ENCODE data around the gene MUC5AC.
"Not testable (repeated sequence)": the region's sequence is repeated elsewhere in the genome, so short reads cannot be mapped to it uniquely, and the experiment has no call there.

MUC5AC gene

GRCh38 chr11:1157645-1158591 is at the start of gene MUC5AC:
Gene MUC5AC (plus strand): TSS chr11:1157953. CDS start chr11:1158000, 47 bp downstream.
- DNase-seq (ENCODE audit: low read depth), result no peak

GRCh38 chr11:1108246-1108900 is 49.4 kb upstream of the MUC5AC start:
- no peak for DNase-seq (ENCODE audit: low read depth)

- DNase-seq (ENCODE audit: low read depth), result no peak
These were observed 48.4 kb upstream of the MUC5AC start for GRCh38 chr11:1109101-1109917.

- DNase-seq (ENCODE audit: low read depth), result no peak
These were observed 47.6 kb upstream of the MUC5AC start for GRCh38 chr11:1109918-1110705.

- DNase-seq (ENCODE audit: low read depth), result no peak
These were observed 46.1 kb upstream of the MUC5AC start for GRCh38 chr11:1111545-1112212.

- no peak for DNase-seq (ENCODE audit: low read depth)
These were observed 45.2 kb upstream of the MUC5AC start for GRCh38 chr11:1112351-1113191.

GRCh38 chr11:1113405-1114201 is 44.1 kb upstream of the MUC5AC start:
- DNase-seq (ENCODE audit: low read depth), result no peak

GRCh38 chr11:1115292-1115691 is 42.5 kb upstream of the MUC5AC start:
- DNase-seq (ENCODE audit: low read depth), result not testable (repeated sequence)

GRCh38 chr11:1116104-1116503 is 41.6 kb upstream of the MUC5AC start:
- DNase-seq (ENCODE audit: low read depth), result no peak

- no peak for DNase-seq (ENCODE audit: low read depth)
These were observed 40.9 kb upstream of the MUC5AC start for GRCh38 chr11:1116666-1117390.

GRCh38 chr11:1117992-1118391 is 39.8 kb upstream of the MUC5AC start:
- no peak for DNase-seq (ENCODE audit: low read depth)

GRCh38 chr11:1118755-1119603 is 38.8 kb upstream of the MUC5AC start:
- no peak for DNase-seq (ENCODE audit: low read depth)

GRCh38 chr11:1119604-1120146 is 38.1 kb upstream of the MUC5AC start:
- no peak for DNase-seq (ENCODE audit: low read depth)

GRCh38 chr11:1120532-1121330 is 37.0 kb upstream of the MUC5AC start:
- DNase-seq (ENCODE audit: low read depth), result no peak

- no peak for DNase-seq (ENCODE audit: low read depth)
These were observed 36.4 kb upstream of the MUC5AC start for GRCh38 chr11:1121331-1121812.
